Kidney tubule cell (primary cell): ENCODE measurements around the gene NME7.

Experiments
- DNase-seq: peaks from one replicate; pipeline ENCODE4 v3.0.0-alpha.2; 2018; ENCODE audit warnings: low spot score

The NME7 gene

DNA sequence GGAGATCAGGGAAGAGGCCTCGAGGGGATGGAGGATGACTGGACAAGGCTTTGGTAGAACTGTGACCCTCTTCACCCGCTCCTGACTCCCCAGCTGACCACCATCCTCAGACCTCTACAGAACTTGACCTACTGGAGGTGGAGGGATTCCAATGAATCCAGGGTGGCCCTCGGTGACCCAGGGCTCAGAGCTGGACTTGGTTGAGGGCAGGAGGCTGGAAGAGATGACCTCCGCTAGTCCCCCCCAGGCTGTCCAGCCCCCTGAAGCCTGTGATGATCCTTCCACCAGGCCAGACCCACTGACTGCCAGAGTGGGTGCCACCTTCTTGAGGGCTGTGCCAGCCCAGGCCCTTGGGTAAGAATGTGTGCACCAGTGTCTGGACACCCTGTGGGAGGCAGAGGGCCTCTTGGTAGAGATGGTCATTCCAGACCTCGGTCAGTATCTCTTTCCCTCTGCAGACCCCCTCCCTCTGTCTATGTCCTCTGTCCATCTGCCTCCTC, 216.2 kb downstream of the NME7 start:
- DNase-seq: no peak

DNA sequence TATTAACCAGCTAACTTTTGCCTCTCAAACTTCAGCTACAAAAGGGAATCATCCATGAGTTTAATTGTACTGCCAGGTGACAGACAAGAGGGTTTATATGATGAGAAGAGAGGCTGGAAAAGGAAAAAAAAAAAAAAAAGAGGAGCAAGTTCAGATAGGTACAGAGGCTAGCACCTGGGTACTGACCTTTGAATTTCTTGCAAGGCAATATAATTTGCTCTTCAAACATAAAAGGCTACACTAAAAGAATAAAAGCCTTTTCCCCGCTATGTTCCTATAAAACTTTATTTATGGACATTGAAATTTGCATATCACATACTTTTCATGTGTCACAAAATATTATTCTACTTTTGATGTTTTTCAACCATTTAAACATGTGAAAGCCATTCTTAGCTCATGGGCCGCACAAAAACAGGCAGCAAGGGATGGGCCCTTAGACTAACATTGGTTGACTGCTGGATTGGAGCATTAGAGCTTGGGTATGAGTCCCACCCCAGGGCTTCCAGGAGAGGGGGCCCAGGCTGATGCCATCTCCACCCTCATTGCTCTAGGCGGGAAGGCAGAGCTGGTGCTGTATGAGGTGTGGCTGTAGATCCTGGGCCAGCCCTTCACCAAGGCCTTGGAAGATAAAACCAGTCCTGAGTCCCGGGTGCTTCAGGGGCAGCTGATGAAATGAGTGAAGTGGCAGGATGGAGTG, 216.8 kb downstream of the NME7 start:
- no peak for DNase-seq

DNA sequence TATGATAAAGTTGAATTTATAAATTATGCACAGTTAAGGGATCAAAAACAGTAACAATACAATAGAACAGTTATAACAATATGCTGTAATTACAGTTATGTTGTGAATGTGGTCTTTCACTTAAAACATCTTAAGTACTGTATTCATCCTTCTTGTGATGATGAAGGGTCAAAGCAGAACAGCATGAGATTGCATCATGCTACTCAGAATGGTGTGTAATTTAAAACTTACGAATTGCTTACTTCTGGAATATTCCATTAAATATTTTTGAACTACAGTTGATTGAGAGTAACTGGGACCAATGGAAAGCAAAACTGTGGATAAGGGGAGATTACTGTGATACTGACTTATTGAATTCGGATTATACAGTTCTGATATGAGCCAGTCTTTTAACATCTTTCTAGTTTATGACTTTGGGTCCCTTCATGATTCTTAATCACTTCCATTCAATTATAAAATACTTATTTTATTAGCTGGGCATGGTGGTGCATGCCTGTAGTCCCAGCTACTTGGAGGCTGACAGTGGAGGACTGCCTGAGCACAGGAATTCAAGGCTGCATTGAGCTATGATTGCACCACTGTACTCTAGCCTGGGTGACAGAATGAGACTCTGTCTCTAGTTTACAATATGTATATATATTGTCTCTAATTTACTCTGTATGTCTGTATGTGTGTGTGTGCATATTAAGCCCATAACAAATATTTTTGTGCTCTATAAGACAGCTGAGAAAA, 217.9 kb downstream of the NME7 start:
- no peak for DNase-seq

GRCh38 chr1:169148472-169149252, 218.9 kb downstream of the NME7 start:
- peak; percentile 84 for DNase-seq

GRCh38 chr1:169146576-169147214, 220.9 kb downstream of the NME7 start:
- peak; percentile 34 for DNase-seq

DNA sequence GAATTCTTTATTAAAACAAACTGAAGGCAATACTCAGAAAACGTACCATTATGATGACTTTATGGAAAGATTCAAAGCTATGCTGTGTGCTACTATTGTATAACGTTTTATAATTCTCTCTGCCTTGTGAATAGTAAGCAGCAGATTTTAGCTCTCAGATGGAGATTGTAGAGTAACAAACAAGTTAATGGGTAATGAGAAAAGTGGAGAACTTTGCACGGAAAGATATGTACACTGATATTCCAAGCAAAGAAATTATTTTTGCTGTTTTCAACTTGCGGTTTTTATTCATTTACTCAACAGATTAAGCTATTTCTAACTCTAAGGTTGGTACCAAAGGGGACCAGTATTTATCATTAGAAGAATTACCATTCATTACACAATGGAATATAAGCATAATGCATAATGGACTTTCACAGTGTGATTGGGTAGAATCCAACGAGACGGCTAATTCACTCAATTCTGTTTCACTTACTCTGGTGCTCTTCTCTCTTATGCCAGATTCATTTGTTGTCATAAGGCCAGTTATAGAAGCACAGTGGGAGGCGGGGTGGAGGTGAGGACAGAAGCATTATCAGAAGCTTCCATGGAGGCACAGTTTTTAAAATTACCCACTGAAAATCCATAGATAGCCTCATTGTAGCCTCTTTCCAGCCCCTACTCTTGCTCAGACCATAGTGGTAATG, 222.5 kb downstream of the NME7 start:
- DNase-seq: no peak

GRCh38 chr1:169143984-169144383, 223.6 kb downstream of the NME7 start:
- no peak for DNase-seq

DNA sequence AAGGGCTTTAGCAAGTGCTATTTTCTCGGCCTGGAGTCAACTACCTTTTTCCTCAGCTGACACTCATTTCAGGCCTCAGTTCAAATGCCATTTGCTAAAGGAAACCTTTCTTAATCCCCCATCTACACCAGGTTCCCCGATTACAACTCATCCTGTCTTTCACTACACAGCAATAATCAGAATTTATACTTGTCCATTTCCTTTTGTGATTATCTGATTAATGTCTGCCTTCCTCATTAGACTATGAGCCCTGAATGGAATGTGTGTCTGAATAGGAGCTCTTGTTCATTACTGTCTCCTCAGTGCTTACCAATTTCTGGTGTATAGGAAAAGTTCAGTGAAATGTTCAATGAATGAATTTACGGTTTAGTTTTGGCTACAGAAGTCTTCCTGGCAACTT, 224.3 kb downstream of the NME7 start:
- DNase-seq: no peak

GRCh38 chr1:169142129-169142528, 225.5 kb downstream of the NME7 start:
- DNase-seq: no peak

- no peak for DNase-seq
These were observed 226.2 kb downstream of the NME7 start for GRCh38 chr1:169141356-169141755.

DNA sequence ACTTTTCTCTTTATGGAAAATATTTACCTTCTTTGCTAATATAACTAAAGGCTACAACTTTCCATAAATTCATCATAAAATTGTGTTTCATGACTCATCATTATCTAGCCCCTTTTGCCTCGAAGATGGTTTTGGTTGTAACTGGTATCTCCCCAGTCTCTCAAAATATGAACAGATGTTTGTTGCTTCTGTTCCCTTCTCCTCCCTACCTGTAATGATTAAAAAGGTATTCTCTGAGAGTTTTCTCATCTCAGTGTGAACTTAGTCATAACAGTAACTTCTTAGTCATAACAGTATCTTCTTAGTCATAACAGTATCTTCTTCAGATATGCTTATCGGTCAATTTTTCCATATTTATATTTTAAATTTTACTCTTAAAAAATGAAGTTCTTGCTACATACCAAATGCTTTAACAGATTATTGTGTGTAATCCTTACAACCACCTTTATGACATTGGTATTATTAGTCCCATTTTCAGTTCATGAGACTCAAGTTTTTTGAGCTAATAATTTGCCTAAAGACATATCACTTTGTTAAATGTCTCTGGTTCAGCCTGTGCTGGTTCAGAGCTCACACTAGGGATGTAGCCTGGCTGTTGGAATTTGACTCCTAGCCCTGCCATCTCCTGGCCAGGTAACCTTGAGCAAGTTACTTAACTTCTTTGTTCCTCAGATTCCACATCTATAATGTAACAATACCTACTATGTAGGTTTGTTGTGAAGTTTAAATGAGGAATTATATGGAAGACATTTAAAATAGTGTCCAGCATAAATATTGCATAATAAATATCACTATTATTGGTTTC, 228.5 kb downstream of the NME7 start:
- no peak for DNase-seq

- DNase-seq: no peak
These were observed 230.2 kb downstream of the NME7 start for GRCh38 chr1:169137357-169137756.

GRCh38 chr1:169133801-169134502, 233.6 kb downstream of the NME7 start:
- DNase-seq: no peak

- no peak for DNase-seq
These were observed 234.4 kb downstream of the NME7 start for GRCh38 chr1:169133228-169133576.

DNA sequence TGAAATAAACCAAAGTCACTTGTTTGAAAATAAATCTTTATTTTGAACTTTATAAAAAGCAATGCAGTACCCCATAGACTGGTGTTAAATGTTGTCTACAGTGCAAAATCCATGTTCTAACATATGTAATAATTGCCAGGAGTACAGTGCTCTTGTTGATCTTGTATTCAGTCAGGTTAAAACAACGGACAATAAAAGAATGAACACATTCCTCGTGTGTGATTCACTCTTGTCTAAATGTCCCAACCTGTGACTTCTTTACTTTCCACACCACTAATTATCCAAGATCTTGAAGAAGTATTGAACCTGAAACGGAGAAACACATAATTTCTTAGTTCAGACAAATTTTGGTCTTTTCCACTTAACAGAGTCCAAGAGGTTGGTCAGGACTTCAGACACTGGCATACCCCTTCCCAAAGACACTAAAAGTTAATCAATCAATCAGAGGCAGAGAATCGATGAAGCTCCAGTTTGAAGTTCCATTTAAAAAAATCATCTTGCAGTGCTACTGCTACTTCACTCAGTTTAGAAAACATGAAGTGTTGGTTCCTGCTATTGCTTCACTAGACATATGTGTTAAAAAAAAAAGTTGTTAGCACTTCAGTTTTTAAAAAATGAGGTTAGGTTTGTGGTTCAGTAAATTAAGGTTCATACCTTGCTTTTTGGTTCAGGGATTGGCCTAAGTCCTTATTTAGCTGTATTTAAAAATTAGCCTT, 234.9 kb downstream of the NME7 start:
- DNase-seq: peak; percentile 72

- no peak for DNase-seq
These were observed 236.9 kb downstream of the NME7 start for GRCh38 chr1:169130683-169131082.

- peak; percentile 63 for DNase-seq
These were observed 238.3 kb downstream of the NME7 start for GRCh38 chr1:169129109-169129784.

DNA sequence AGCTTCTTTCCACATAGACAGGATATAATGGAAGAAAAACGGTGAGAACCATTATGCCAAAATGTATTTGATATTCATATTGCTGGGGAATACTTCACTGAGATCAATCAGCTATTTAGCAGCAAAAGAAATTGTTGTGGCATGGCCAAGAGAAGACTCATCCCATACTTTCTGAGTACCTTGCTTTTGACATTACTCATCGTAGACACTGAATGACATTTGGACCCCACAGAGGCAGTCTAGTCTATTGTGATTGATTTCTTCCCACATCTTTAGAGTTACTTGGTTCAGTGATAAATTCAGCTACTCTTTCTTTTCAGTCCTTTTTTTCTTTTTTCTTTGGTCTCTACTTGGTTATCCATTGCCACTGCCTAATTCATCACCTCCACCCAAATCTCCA, 239.0 kb downstream of the NME7 start:
- DNase-seq: peak; percentile 64

DNA sequence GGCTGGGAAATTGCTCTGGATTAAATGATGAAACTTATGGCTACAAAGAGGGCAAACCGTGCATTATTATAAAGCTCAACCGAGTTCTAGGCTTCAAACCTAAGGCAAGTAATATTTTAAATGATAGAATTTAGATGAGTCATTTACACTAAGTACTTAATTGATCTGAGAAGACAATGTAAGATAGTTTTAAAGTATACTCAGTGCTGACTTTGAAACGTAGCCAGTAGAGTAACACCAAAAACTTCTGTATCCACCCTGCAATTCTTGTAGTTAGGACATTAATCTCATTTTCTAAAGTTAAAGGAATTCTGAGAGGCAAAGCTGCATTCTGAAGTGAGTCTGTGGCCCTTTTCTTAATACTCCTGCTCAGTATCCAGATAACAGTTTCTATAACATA, 240.3 kb downstream of the NME7 start:
- no peak for DNase-seq
